Activated CD4-positive, alpha-beta T cell treated with anti-CD3 and anti-CD28 coated beads for 36 hours (primary cell): ENCODE results near the gene MEGF11. TPM values are rescaled to one million over a fixed set of nuclear protein-coding genes. Genes with fewer than 3 reads are reported as not detected.

Source experiments
- ATAC-seq: fragments of 200-7000 bp; cut with Tn5 transposase; one replicate; pipeline ENCODE4 v1.10.0; 2021; ENCODE audit warnings: mild to moderate bottlenecking, moderate library complexity
- CTCF ChIA-PET: fragments of 350-600 bp; sonication (Branson Sonifier 250); formaldehyde crosslinking; loops from one replicate; lab custom pipeline; 2021; ENCODE audit warnings: antibody characterized with exemption; lab: Charles Lee
- POLR2A ChIA-PET: fragments of 350-600 bp; sonication (Branson Sonifier 250); formaldehyde crosslinking; loops from one replicate; lab custom pipeline; 2021; ENCODE audit warnings: antibody characterized with exemption, inconsistent platforms; lab: Charles Lee
- DNase-seq: peaks from one replicate; pipeline ENCODE4 v3.0.0-alpha.2; 2020
- H3K27ac Mint-ChIP-seq: one replicate; pipeline ENCODE4 v1.8.0; 2021; ENCODE audit warnings: mixed read lengths
- H3K27me3 Mint-ChIP-seq: one replicate; pipeline ENCODE4 v1.8.0; 2021; ENCODE audit warnings: mixed read lengths
- H3K36me3 Mint-ChIP-seq: one replicate; pipeline ENCODE4 v1.8.0; 2021; ENCODE audit warnings: low read depth, mixed read lengths
- H3K4me1 Mint-ChIP-seq: one replicate; pipeline ENCODE4 v1.8.0; 2021; ENCODE audit warnings: mixed read lengths
- H3K4me3 Mint-ChIP-seq: one replicate; pipeline ENCODE4 v1.8.0; 2021; ENCODE audit warnings: mild to moderate bottlenecking, moderate library complexity, mixed read lengths
- H3K9me3 Mint-ChIP-seq: one replicate; pipeline ENCODE4 v1.8.0; 2021; ENCODE audit warnings: low read depth, mixed read lengths
- intact Hi-C, 2 experiments: fragments of 100-400 bp; cut with DNase I in 1 of 2; cut with micrococcal nuclease in 1 of 2; formaldehyde crosslinking; loops; one replicate each; pipeline versions ENCODE4 v1.14.2 to v1.15.1; 2022 to 2024; cut with DNase I, micrococcal nuclease
- total RNA-seq, 2 experiments: library from RNA; stranded (reverse); gene quantifications; one replicate each; pipeline ENCODE4 v1.2.3, GENCODE V29; 2021

The MEGF11 gene
- total RNA-seq, 2 experiments from 2014 or later = not detected

- H3K27ac Mint-ChIP-seq = no peak overlapping the region
- no peak for DNase-seq
- intact Hi-C loops = no loop called here
- ATAC-seq = no peak
- H3K36me3 Mint-ChIP-seq = no peaks in the 10 kb centered on the region
- ChIA-PET POLR2A (interaction anchor here (0.7 kb wide), 1 partner anchor 17 kb away, joined by 3 read pairs; no protein-coding TSS in a partner anchor), CTCF (no interaction called here)
- H3K4me1 Mint-ChIP-seq = no peaks in the 10 kb centered on the region
- H3K9me3 Mint-ChIP-seq = no peaks in the 10 kb centered on the region
- peaks cover 11% of the 10 kb centered on the region for H3K27me3 Mint-ChIP-seq
- no peak overlapping the region for H3K4me3 Mint-ChIP-seq
These were observed 127.1 kb downstream of the MEGF11 start for GRCh38 chr15:66126456-66126855.

- no peaks in the 10 kb centered on the region for H3K4me1 Mint-ChIP-seq
- peaks cover 11% of the 10 kb centered on the region for H3K27me3 Mint-ChIP-seq
- DNase-seq (no peak), ATAC-seq (no peak)
- H3K27ac Mint-ChIP-seq = no peak overlapping the region
- H3K4me3 Mint-ChIP-seq = no peak overlapping the region
- no peaks in the 10 kb centered on the region for H3K9me3 Mint-ChIP-seq
- intact Hi-C loops = no loop called here
- no peaks in the 10 kb centered on the region for H3K36me3 Mint-ChIP-seq
- CTCF ChIA-PET = no interaction called here
- POLR2A ChIA-PET = interaction anchor here (0.7 kb wide), 1 partner anchor 17 kb away, joined by 3 read pairs; no protein-coding TSS in a partner anchor
These were observed 127.5 kb downstream of the MEGF11 start for GRCh38 chr15:66126031-66126441.

- Mint-ChIP-seq H3K36me3 (no peaks in the 10 kb centered on the region), H3K4me3 (no peak overlapping the region), H3K27ac (no peak overlapping the region), H3K4me1 (no peaks in the 10 kb centered on the region), H3K27me3 (peaks cover 8% of the 10 kb centered on the region), H3K9me3 (no peaks in the 10 kb centered on the region)
- intact Hi-C loops = no loop called here
- ChIA-PET POLR2A (no interaction called here), CTCF (interaction anchor here (1.2 kb wide), 1 partner anchor 20 kb away, joined by 5 read pairs; no protein-coding TSS in a partner anchor)
- no peak for ATAC-seq
- DNase-seq = no peak
These were observed 128.9 kb downstream of the MEGF11 start for GRCh38 chr15:66124651-66125050.

GRCh38 chr15:66123799-66124198 lies 129.8 kb downstream of the MEGF11 start:
- DNase-seq = no peak
- CTCF ChIA-PET = interaction anchor here (1.2 kb wide), 1 partner anchor 21 kb away, joined by 5 read pairs; no protein-coding TSS in a partner anchor
- Mint-ChIP-seq H3K4me3 (no peak overlapping the region), H3K9me3 (no peaks in the 10 kb centered on the region), H3K4me1 (no peaks in the 10 kb centered on the region), H3K27ac (no peak overlapping the region), H3K36me3 (no peaks in the 10 kb centered on the region), H3K27me3 (peaks cover 6% of the 10 kb centered on the region)
- ATAC-seq = no peak
- intact Hi-C loops = no loop called here
- POLR2A ChIA-PET = no interaction called here

- CTCF ChIA-PET = interaction anchor here (0.7 to 0.9 kb wide), 2 partner anchors 21 to 155 kb away, joined by 3 read pairs; no protein-coding TSS in a partner anchor
- Mint-ChIP-seq H3K4me1 (peaks cover 2% of the 10 kb centered on the region), H3K27me3 (peaks cover 2% of the 10 kb centered on the region), H3K9me3 (no peaks in the 10 kb centered on the region), H3K27ac (no peak overlapping the region), H3K4me3 (no peak overlapping the region), H3K36me3 (no peaks in the 10 kb centered on the region)
- DNase-seq = no peak
- POLR2A ChIA-PET = interaction anchor here (0.6 kb wide), 1 partner anchor 48 kb away, joined by 3 read pairs; no protein-coding TSS in a partner anchor
- ATAC-seq = no peak
- intact Hi-C loops = no loop called here
These were observed 133.1 kb downstream of the MEGF11 start for GRCh38 chr15:66120422-66120821.

GRCh38 chr15:66117841-66118240 lies 135.7 kb downstream of the MEGF11 start:
- intact Hi-C loops = no loop called here
- Mint-ChIP-seq H3K9me3 (no peaks in the 10 kb centered on the region), H3K27me3 (peaks cover 3% of the 10 kb centered on the region), H3K4me3 (no peak overlapping the region), H3K36me3 (no peaks in the 10 kb centered on the region), H3K27ac (no peak overlapping the region), H3K4me1 (peaks cover 2% of the 10 kb centered on the region)
- ChIA-PET CTCF (interaction anchor here (1.1 kb wide), 1 partner anchor 149 kb away, joined by 3 read pairs; no protein-coding TSS in a partner anchor), POLR2A (no interaction called here)
- DNase-seq = no peak
- no peak for ATAC-seq

GRCh38 chr15:66115568-66116206 lies 137.9 kb downstream of the MEGF11 start:
- ChIA-PET POLR2A (no interaction called here), CTCF (no interaction called here)
- no peak for ATAC-seq
- DNase-seq = peak; percentile 17
- Mint-ChIP-seq H3K27me3 (peaks cover 1% of the 10 kb centered on the region), H3K9me3 (no peaks in the 10 kb centered on the region), H3K4me3 (no peak overlapping the region), H3K4me1 (peaks cover 2% of the 10 kb centered on the region), H3K36me3 (no peaks in the 10 kb centered on the region), H3K27ac (no peak overlapping the region)
- intact Hi-C loops = no loop called here

GRCh38 chr15:66114863-66115425 lies 138.6 kb downstream of the MEGF11 start:
- H3K27me3 Mint-ChIP-seq = peaks cover 1% of the 10 kb centered on the region
- H3K4me1 Mint-ChIP-seq = peaks cover 2% of the 10 kb centered on the region
- H3K27ac Mint-ChIP-seq = no peak overlapping the region
- intact Hi-C loops = no loop called here
- CTCF ChIA-PET = no interaction called here
- H3K9me3 Mint-ChIP-seq = no peaks in the 10 kb centered on the region
- POLR2A ChIA-PET = no interaction called here
- no peak overlapping the region for H3K4me3 Mint-ChIP-seq
- ATAC-seq (no peak), DNase-seq (no peak)
- H3K36me3 Mint-ChIP-seq = no peaks in the 10 kb centered on the region

GRCh38 chr15:66112388-66112787 lies 141.2 kb downstream of the MEGF11 start:
- no peaks in the 10 kb centered on the region for H3K9me3 Mint-ChIP-seq
- no peak for ATAC-seq
- intact Hi-C loops = no loop called here
- CTCF ChIA-PET = no interaction called here
- POLR2A ChIA-PET = interaction anchor here (0.6 kb wide), 1 partner anchor 100 kb away, joined by 11 read pairs; no protein-coding TSS in a partner anchor
- H3K36me3 Mint-ChIP-seq = no peaks in the 10 kb centered on the region
- H3K4me1 Mint-ChIP-seq = peaks cover 2% of the 10 kb centered on the region
- H3K27ac Mint-ChIP-seq = no peak overlapping the region
- H3K4me3 Mint-ChIP-seq = no peak overlapping the region
- DNase-seq = no peak
- H3K27me3 Mint-ChIP-seq = peaks cover 7% of the 10 kb centered on the region

- no peak for DNase-seq
- no peak overlapping the region for H3K4me3 Mint-ChIP-seq
- ChIA-PET POLR2A (no interaction called here), CTCF (interaction anchor here (1.8 kb wide), 1 partner anchor 14 kb away, joined by 5 read pairs; no protein-coding TSS in a partner anchor)
- no peaks in the 10 kb centered on the region for H3K36me3 Mint-ChIP-seq
- no peak overlapping the region for H3K27ac Mint-ChIP-seq
- ATAC-seq = no peak
- H3K4me1 Mint-ChIP-seq = peaks cover 2% of the 10 kb centered on the region
- H3K9me3 Mint-ChIP-seq = no peaks in the 10 kb centered on the region
- intact Hi-C loops = no loop called here
- peaks cover 7% of the 10 kb centered on the region for H3K27me3 Mint-ChIP-seq
These were observed 142.2 kb downstream of the MEGF11 start for GRCh38 chr15:66111363-66111762.

GRCh38 chr15:66110864-66111263 lies 142.7 kb downstream of the MEGF11 start:
- POLR2A ChIA-PET = no interaction called here
- intact Hi-C loops = no loop called here

GRCh38 chr15:66109826-66110225 lies 143.7 kb downstream of the MEGF11 start:
- POLR2A ChIA-PET = no interaction called here
- H3K36me3 Mint-ChIP-seq = no peaks in the 10 kb centered on the region
- no peak overlapping the region for H3K27ac Mint-ChIP-seq
- no peaks in the 10 kb centered on the region for H3K9me3 Mint-ChIP-seq
- DNase-seq (no peak), ATAC-seq (no peak)
- peaks cover 9% of the 10 kb centered on the region for H3K27me3 Mint-ChIP-seq
- no peaks in the 10 kb centered on the region for H3K4me1 Mint-ChIP-seq
- no peak overlapping the region for H3K4me3 Mint-ChIP-seq
- CTCF ChIA-PET = no interaction called here
- intact Hi-C loops = no loop called here

More at GRCh38 chr15:66110864-66111263, 142.7 kb downstream of the MEGF11 start:
- H3K27ac Mint-ChIP-seq = no peak overlapping the region
- H3K4me3 Mint-ChIP-seq = no peak overlapping the region
- H3K36me3 Mint-ChIP-seq = no peaks in the 10 kb centered on the region
- CTCF ChIA-PET = interaction anchor here (1.8 kb wide), 1 partner anchor 13 kb away, joined by 5 read pairs; no protein-coding TSS in a partner anchor
- no peaks in the 10 kb centered on the region for H3K9me3 Mint-ChIP-seq
- no peak for ATAC-seq
- no peak for DNase-seq
- peaks cover 9% of the 10 kb centered on the region for H3K27me3 Mint-ChIP-seq
- peaks cover 2% of the 10 kb centered on the region for H3K4me1 Mint-ChIP-seq
